GM12878 (cell line): ENCODE data around the gene DGKE. TPM values are rescaled to one million over a fixed set of nuclear protein-coding genes. Genes with fewer than 3 reads are reported as not detected.

Experiments used
- ATAC-seq: fragments of 200-7000 bp; cut with Tn5 transposase; 3 replicates; pipeline ENCODE4 v1.9.1; 2020; ENCODE audit warnings: mild to moderate bottlenecking, moderate library complexity
- BruUV-seq: library from RNA; stranded (reverse); fragments of 400-500 nt; replicated peaks from 2 replicates; lab custom pipeline; 2021; lab: Mats Ljungman, UMichigan
- CTCF ChIA-PET: fragments of 300-600 bp; sonication (Branson Sonifier 250); formaldehyde crosslinking; extraction: SDS; loops from one replicate; lab custom pipeline; 2021; ENCODE audit warnings: inconsistent platforms; lab: Yijun Ruan, JAX
- POLR2A ChIA-PET: fragments of 350-600 bp; formaldehyde crosslinking; extraction: SDS; loops from one replicate; lab custom pipeline; 2021; ENCODE audit warnings: inconsistent platforms; lab: Charles Lee
- RAD21 ChIA-PET: fragments of 300-600 bp; sonication (Branson Sonifier 250); formaldehyde crosslinking; loops from one replicate; lab custom pipeline; 2023; ENCODE audit warnings: antibody characterized with exemption; ENCODE audit not compliant: unreplicated experiment; lab: Charles Lee
- SMC1A ChIA-PET: fragments of 300-600 bp; sonication (Branson Sonifier 250); formaldehyde crosslinking; loops from one replicate; lab custom pipeline; 2023; ENCODE audit not compliant: unreplicated experiment, uncharacterized antibody; lab: Charles Lee
- DNase-seq: peaks from one replicate; pipeline ENCODE4 v3.0.0-alpha.2; 2011; ENCODE audit warnings: low read depth, low spot score
- FAIRE-seq: peaks from 3 replicates; lab custom pipeline; 2011; peaks lifted over from hg19 to GRCh38; lab: Jason Lieb, UNC
- H2AFZ ChIP-seq: 2 replicates; pipeline ENCODE4 v1.6.0; 2011; ENCODE audit warnings: low read depth, low read length, control low read depth; ENCODE audit not compliant: control insufficient read depth
- H3K27ac ChIP-seq: 2 replicates; pipeline ENCODE4 v1.5.1; 2011; ENCODE audit warnings: control low read depth; ENCODE audit not compliant: control insufficient read depth, insufficient read depth
- H3K27me3 ChIP-seq, 2 experiments: replicated peaks in 1 of 2; 2 replicates each; pipeline versions ENCODE4 v1.6.0 to v1.6.1; 2011; ENCODE audit warnings: low read length in 1 of 2; ENCODE audit not compliant: control insufficient read depth in 2 of 2, insufficient read depth in 2 of 2
- H3K36me3 ChIP-seq, 2 experiments: 2 replicates each; pipeline ENCODE4 v1.5.1; 2011; ENCODE audit warnings: low read length in 1 of 2; ENCODE audit not compliant: control insufficient read depth in 2 of 2, insufficient read depth in 2 of 2
- H3K4me1 ChIP-seq: 2 replicates; pipeline ENCODE4 v1.6.1; 2011; ENCODE audit warnings: mild to moderate bottlenecking, low read length, moderate library complexity, mixed read lengths; ENCODE audit not compliant: control insufficient read depth, insufficient read depth
- H3K4me2 ChIP-seq: 2 replicates; pipeline ENCODE4 v1.6.0; 2011; ENCODE audit warnings: control low read depth; ENCODE audit not compliant: control insufficient read depth, insufficient read depth
- H3K4me3 ChIP-seq: fragments of 200-600 bp; sonication (generic); 2 replicates; pipeline ENCODE4 v1.5.1; 2016
- H3K79me2 ChIP-seq: 2 replicates; pipeline ENCODE4 v1.6.0; 2011; ENCODE audit warnings: low read length; ENCODE audit not compliant: control insufficient read depth, insufficient read depth
- H3K9ac ChIP-seq: 2 replicates; pipeline ENCODE4 v1.8.0; 2011; ENCODE audit warnings: low read length, control low read depth, mixed read lengths; ENCODE audit not compliant: control insufficient read depth, insufficient read depth
- H3K9me3 ChIP-seq: replicated peaks from 3 replicates; pipeline ENCODE4 v1.5.1; 2011; ENCODE audit warnings: mild to moderate bottlenecking, low read length; ENCODE audit not compliant: control insufficient read depth, insufficient read depth
- H4K20me1 ChIP-seq: 2 replicates; pipeline ENCODE4 v1.6.0; 2011; ENCODE audit not compliant: control insufficient read depth, insufficient read depth
- ASH2L ChIP-seq: fragments of 300-600, 200-600 bp; sonication (generic); IDR thresholded peaks from 2 replicates; pipeline ENCODE4 v1.6.1; 2017; ENCODE audit warnings: low read depth, mild to moderate bottlenecking, borderline replicate concordance
- CTCF ChIP-seq, 3 experiments: IDR thresholded peaks in 2 of 3; conservative IDR thresholded peaks in 1 of 3; 2 replicates each; pipeline ENCODE4 v1.5.1; 2011; ENCODE audit warnings: low read depth in 3 of 3, low read length in 3 of 3, mild to moderate bottlenecking in 3 of 3, control low read depth in 2 of 3, moderate library complexity in 2 of 3, inconsistent platforms in 1 of 3, mixed read lengths in 1 of 3; ENCODE audit not compliant: control insufficient read depth in 2 of 3, insufficient read depth in 1 of 3; ENCODE audit errors: extremely low read depth in 1 of 3
- GATAD2B ChIP-seq: fragments of 450-650 bp; conservative IDR thresholded peaks from 2 replicates; pipeline ENCODE4 v1.6.1; 2017; ENCODE audit warnings: low read depth, mild to moderate bottlenecking, moderate library complexity
- KAT2A ChIP-seq: conservative IDR thresholded peaks from 2 replicates; pipeline ENCODE4 v1.6.1; 2011; ENCODE audit warnings: low read depth, low read length; ENCODE audit not compliant: control insufficient read depth
- TBL1XR1 ChIP-seq: IDR thresholded peaks from 2 replicates; pipeline ENCODE4 v1.6.1; 2012; ENCODE audit warnings: low read depth, low read length, improper control_type of control experiment
- WGBS: methylation state at CpG from one replicate; pipeline ENCODE4 v1.1.6; 2016; ENCODE audit warnings: low lambda C conversion rate; ENCODE audit not compliant: insufficient replicate concordance, insufficient coverage; ENCODE audit errors: missing lambda C conversion rate; 5-methylcytosine and 5-hydroxymethylcytosine counted together
- in situ Hi-C: fragments of 300-500 bp; cut with MboI; formaldehyde crosslinking; loops from 9 replicates; pipeline ENCODE4 v1.14.3; 2018; ENCODE audit warnings: mixed read lengths
- intact Hi-C: fragments of 100-400 bp; cut with micrococcal nuclease; formaldehyde crosslinking; loops from one replicate; pipeline ENCODE4 v1.14.2; 2022; ENCODE audit not compliant: unreplicated experiment
- polyA plus RNA-seq, 11 experiments: library from polyadenylated mRNA; depleted of rRNA in 4 of 11; unstranded in 6 of 11; stranded (reverse) in 5 of 11; fragments of >200 nt; fragmentation: Nextera tagmentation in 4 of 11; fragmentation: Illumina TruSeq in 1 of 11; extraction: Ambion mirVana in 4 of 11; extraction: Trizol in 1 of 11; gene quantifications; 1 replicate in 1 of 11; 2 replicates in 10 of 11; pipeline versions ENCODE4 v1.2.1 to v1.2.3, GENCODE V29; 2011 to 2016; ENCODE audit warnings: inconsistent platforms in 2 of 11, missing spikeins in 2 of 11, low read depth in 1 of 11
- total RNA-seq, 4 experiments: library from RNA; depleted of rRNA in 3 of 4; stranded (reverse); fragments of >200 nt in 3 of 4; fragmentation: Illumina TruSeq in 1 of 4; extraction: Trizol in 1 of 4; gene quantifications; 2 replicates each; pipeline versions ENCODE4 v1.2.1 to v1.2.3, GENCODE V29; 2013 to 2021
- TF ChIP-seq, protein P1 (sequence below): fragments of 450-650 bp; IDR thresholded peaks from 2 replicates; pipeline ENCODE4 v1.6.1; 2018; ENCODE audit warnings: mild to moderate bottlenecking, low read depth, moderate library complexity; ENCODE audit not compliant: partially characterized antibody

DGKE gene
- total and polyA plus RNA-seq, 10 of the 15 experiments (the other 5 are each of a cell fraction or from before 2014, with no cell fraction given) = 2.8 to 18.0 (median 11.6) TPM

DNA sequence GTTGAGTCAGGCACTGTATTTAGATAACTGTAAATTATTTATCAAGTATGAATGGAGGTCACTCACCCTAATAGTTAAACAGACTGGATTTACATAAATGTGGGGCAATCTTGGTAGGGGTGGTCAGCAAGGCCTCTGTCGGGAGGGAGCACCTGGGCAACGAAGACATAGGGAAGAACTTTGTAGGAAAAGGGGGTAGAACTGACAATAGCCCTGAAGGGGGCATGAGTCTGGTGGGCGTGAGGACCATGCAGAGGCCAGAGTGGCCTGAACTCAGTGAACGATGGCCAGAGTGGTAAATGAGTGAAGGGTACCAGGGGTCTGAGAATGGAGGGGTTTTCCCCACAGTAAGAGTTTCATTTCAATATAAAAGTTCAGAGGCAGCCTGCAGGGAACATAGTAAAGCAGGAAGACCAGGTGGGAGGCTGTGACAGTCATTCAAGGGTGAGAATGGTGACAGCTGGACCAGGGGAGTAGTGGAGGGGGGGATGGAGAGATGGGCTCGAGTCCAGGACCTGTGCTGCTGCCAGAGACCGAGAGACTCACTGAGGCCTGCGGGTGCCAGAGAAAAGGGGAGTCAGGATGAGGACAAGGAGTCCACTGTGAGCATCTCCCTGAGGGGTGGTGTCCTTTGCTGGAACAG, 3.1 kb upstream of the DGKE start:
- Histone ChIP-seq H3K27me3 (no peaks in the 10 kb centered on the region), H2AFZ (no peak overlapping the region), H3K79me2 (peaks cover 43% of the 10 kb centered on the region), H3K27ac (no peak overlapping the region), H3K9me3 (no peaks in the 10 kb centered on the region), H3K36me3 (no peaks in the 10 kb centered on the region), H3K4me3 (peak overlapping the region; percentile 1; the same call in 1 of the 2 replicates), H3K9ac (no peak overlapping the region), H3K4me2 (peak overlapping the region; percentile 9), H4K20me1 (no peaks in the 10 kb centered on the region), H3K4me1 (peaks cover 20% of the 10 kb centered on the region)
- no peak for ATAC-seq
- ChIA-PET CTCF (interaction anchor here (1.0 kb wide), 1 partner anchor 16 kb away, joined by 3 read pairs; no protein-coding TSS in a partner anchor), RAD21 (no interaction called here), SMC1A (no interaction called here), POLR2A (interaction anchor here (1.0 kb wide), 1 partner anchor 81 kb away, joined by 3 read pairs; no protein-coding TSS in a partner anchor)
- no TSS peak for BruUV-seq
- in situ Hi-C loops = no loop called here
- 40% methylated on average over 7 of the region's 7 CpGs for WGBS
- TF ChIP-seq TBL1XR1 = no peak
- TF ChIP-seq ASH2L = no peak
- no peak for TF ChIP-seq GATAD2B
- TF ChIP-seq, protein P1, sequence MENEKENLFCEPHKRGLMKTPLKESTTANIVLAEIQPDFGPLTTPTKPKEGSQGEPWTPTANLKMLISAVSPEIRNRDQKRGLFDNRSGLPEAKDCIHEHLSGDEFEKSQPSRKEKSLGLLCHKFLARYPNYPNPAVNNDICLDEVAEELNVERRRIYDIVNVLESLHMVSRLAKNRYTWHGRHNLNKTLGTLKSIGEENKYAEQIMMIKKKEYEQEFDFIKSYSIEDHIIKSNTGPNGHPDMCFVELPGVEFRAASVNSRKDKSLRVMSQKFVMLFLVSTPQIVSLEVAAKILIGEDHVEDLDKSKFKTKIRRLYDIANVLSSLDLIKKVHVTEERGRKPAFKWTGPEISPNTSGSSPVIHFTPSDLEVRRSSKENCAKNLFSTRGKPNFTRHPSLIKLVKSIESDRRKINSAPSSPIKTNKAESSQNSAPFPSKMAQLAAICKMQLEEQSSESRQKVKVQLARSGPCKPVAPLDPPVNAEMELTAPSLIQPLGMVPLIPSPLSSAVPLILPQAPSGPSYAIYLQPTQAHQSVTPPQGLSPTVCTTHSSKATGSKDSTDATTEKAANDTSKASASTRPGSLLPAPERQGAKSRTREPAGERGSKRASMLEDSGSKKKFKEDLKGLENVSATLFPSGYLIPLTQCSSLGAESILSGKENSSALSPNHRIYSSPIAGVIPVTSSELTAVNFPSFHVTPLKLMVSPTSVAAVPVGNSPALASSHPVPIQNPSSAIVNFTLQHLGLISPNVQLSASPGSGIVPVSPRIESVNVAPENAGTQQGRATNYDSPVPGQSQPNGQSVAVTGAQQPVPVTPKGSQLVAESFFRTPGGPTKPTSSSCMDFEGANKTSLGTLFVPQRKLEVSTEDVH = no peak
- TF ChIP-seq KAT2A = no peak
- 0 out of 6 replicates have a peak, but pooled peaks of 1 of the 3 experiments have one; percentile 7 for TF ChIP-seq CTCF (IDR thresholded peaks at IDR 0.05 in 2 of 3, conservative IDR thresholded peaks at IDR 0.05 in 1 of 3; ENCODE audit: control insufficient read depth in 2 of 3, extremely low read depth in 1 of 3, insufficient read depth in 1 of 3, low read depth in 3 of 3, low read length in 3 of 3)
- no peak for DNase-seq
- no peak for FAIRE-seq
- intact Hi-C loops = loop anchor here (10.0 kb wide), 1 partner anchor 254 kb away; the partner anchor contains the start of gene AKAP1
